H1 (cell line): ENCODE measurements around the gene NTMT1.

ENCODE experiments used
- CREB1 ChIP-seq: IDR thresholded peaks from 2 replicates; pipeline ENCODE4 v1.6.1; 2012; ENCODE audit warnings: inconsistent platforms
- GTF2F1 ChIP-seq: IDR thresholded peaks from 2 replicates; pipeline ENCODE4 v1.6.1; 2012; ENCODE audit warnings: low read depth, low read length, improper control_type of control experiment, borderline replicate concordance
- HDAC6 ChIP-seq: IDR thresholded peaks from one replicate; pipeline ENCODE4 v1.7.1; 2012; ENCODE audit warnings: low read depth, mild to moderate bottlenecking, inconsistent platforms, low read length, moderate library complexity
- RAD21 ChIP-seq, 2 experiments: IDR thresholded peaks in 1 of 2; conservative IDR thresholded peaks in 1 of 2; 2 replicates each; pipeline ENCODE4 v1.6.1; 2011; ENCODE audit warnings: low read depth in 2 of 2, low read length in 2 of 2, improper control_type of control experiment in 1 of 2, inconsistent platforms in 1 of 2, mild to moderate bottlenecking in 1 of 2, moderate library complexity in 1 of 2
- RFX5 ChIP-seq: IDR thresholded peaks from 2 replicates; pipeline ENCODE4 v1.6.1; 2011; ENCODE audit warnings: low read depth, low read length, improper control_type of control experiment, borderline replicate concordance
- RXRA ChIP-seq: IDR thresholded peaks from 2 replicates; pipeline ENCODE4 v1.6.1; 2011; ENCODE audit warnings: low read depth, mild to moderate bottlenecking, low read length, moderate library complexity; ENCODE audit not compliant: insufficient read depth
- TAF1 ChIP-seq: IDR thresholded peaks from 2 replicates; pipeline ENCODE4 v1.6.1; 2011; ENCODE audit warnings: mild to moderate bottlenecking, low read depth, low read length
- TF ChIP-seq, protein P1 (sequence below), 3 experiments: IDR thresholded peaks; 1 replicate in 2 of 3; 2 replicates in 1 of 3; pipeline versions ENCODE4 v1.5.1 to v1.6.1; 2011; ENCODE audit warnings: low read length in 3 of 3, mild to moderate bottlenecking in 3 of 3, inconsistent platforms in 2 of 3, low read depth in 1 of 3, moderate library complexity in 1 of 3; ENCODE audit not compliant: insufficient read depth in 1 of 3; ENCODE audit errors: control extremely low read depth in 1 of 3

DNA sequence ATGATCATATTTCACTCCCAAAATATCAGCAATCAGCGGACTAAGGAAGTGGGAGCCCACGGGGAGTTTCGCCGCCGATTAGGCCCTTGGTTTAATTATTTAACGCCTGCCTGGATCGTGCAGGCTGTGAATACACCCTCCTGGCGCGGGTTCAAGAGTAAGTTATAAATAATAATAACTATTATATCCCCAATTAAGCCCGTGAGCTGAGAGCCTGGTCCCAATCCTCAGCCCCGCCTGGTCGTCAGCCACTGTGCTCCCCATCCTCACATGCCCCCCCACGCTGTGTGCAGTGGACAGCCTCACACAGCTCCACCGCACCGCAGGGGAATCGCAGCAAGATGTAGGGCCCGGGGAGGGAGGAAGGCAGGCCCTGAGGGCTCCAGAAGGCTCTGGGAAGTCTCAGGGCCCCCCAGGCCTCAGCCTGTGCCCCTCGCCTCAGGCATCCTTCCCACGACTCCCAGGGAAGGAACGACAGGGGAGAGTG is 28.6 kb downstream of the NTMT1 start:
- TF ChIP-seq RAD21 (IDR thresholded peaks at IDR 0.05 in 1 of 2, conservative IDR thresholded peaks at IDR 0.05 in 1 of 2; ENCODE audit: low read depth in 2 of 2, low read length in 2 of 2) (no peak), TAF1 (no peak), RXRA (no peak), HDAC6 (no peak), RFX5 (no peak), GTF2F1 (no peak), CREB1 (no peak)
- TF ChIP-seq, protein P1, sequence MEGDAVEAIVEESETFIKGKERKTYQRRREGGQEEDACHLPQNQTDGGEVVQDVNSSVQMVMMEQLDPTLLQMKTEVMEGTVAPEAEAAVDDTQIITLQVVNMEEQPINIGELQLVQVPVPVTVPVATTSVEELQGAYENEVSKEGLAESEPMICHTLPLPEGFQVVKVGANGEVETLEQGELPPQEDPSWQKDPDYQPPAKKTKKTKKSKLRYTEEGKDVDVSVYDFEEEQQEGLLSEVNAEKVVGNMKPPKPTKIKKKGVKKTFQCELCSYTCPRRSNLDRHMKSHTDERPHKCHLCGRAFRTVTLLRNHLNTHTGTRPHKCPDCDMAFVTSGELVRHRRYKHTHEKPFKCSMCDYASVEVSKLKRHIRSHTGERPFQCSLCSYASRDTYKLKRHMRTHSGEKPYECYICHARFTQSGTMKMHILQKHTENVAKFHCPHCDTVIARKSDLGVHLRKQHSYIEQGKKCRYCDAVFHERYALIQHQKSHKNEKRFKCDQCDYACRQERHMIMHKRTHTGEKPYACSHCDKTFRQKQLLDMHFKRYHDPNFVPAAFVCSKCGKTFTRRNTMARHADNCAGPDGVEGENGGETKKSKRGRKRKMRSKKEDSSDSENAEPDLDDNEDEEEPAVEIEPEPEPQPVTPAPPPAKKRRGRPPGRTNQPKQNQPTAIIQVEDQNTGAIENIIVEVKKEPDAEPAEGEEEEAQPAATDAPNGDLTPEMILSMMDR (IDR thresholded peaks at IDR 0.05; ENCODE audit: control extremely low read depth in 1 of 3, insufficient read depth in 1 of 3, low read depth in 1 of 3, low read length in 3 of 3): no peak
